NCI-H2107 treated with DMSO at 0.1 percent for 48 hours (cell line): ENCODE data around the gene MAP3K14.
A peak's percentile ranks its signal among the peaks of the same experiment; 100 is the strongest.
"Not testable (repeated sequence)": the region's sequence is repeated elsewhere in the genome, so short reads cannot be mapped to it uniquely, and the experiment has no call there.

Experiments
- DNase-seq: peaks from one replicate; lab custom pipeline; 2025; ENCODE audit not compliant: unreplicated experiment; lab: John Stamatoyannopoulos, UW

Gene MAP3K14

DNA sequence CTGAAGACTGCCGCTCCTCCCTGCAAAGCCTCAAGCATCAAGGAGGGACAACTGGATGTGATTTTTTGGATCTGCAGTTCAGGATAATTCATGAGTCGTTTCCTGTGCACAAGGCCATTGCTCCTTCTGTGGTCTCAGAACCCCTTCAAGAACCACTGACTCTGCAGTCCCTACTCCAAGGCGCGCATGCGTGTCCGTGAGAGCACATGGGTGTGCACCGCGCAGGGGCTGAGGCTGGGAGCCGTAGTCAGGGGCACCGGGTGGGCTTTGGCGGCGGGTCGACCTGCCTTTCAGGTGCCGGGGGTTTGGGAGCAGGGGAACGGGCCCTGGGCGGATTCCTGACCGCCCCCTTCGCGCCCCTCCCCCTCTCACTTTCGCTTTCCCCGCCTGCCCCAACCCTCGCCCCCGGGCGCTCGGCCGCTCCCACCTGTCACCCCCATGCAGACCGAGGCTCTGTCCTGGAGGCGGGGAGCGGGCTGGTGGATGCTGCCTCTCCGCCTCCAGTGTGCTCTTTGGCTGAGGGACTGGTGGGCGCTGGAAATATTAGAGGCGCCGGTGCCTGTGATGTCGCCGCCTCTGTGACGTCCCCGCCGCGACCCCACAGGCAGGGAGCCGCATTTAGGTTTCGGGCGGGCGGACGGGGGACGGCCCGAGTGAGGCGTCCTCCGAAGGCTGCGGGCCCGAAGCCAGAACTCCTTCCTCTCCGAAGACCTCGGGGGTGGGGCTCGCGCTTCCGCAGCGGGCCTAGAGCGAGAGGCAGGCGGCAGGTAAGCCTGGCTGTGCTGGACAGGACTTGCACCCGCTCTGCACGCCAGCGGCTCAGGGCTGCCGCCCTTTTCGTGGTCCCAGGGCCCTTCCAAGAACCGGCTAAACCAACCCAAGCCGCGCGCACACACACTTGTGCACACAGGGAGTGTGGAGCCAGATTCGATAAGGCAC, 55.0 kb downstream of the MAP3K14 start, which contains the start of gene SPATA32:
TSS of gene SPATA32 (minus strand) at position 518 of the 939 bp plus-strand sequence. CDS start at position 440, 78 bp downstream.
- DNase-seq: no peak

- no peak for DNase-seq
Measured at GRCh38 chr17:45260204-45260783, 56.5 kb downstream of the MAP3K14 start.

GRCh38 chr17:45258981-45259380, 57.8 kb downstream of the MAP3K14 start:
- DNase-seq: no peak

DNA sequence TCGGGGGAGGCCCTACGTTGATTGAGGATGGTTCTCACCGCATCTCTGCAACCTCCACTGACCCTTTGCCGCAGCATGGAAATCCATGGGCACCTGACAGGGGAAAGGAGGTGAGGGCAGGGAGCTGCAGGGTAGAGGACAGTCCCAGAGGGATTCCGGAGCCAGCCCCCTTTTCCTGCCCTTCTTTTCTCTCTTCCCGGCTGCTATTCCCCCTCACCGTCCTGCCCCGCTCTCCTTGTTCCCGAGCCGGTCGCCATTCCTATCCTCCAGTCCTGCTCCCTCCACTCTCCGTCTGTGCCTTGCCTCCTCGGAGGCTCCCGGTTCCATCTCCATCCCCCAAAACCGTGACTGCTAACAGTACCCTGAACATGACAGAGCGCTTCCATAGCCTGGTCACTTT, 59.7 kb downstream of the MAP3K14 start:
- no peak for DNase-seq

GRCh38 chr17:45256114-45256966, 60.5 kb downstream of the MAP3K14 start:
- no peak for DNase-seq

DNA sequence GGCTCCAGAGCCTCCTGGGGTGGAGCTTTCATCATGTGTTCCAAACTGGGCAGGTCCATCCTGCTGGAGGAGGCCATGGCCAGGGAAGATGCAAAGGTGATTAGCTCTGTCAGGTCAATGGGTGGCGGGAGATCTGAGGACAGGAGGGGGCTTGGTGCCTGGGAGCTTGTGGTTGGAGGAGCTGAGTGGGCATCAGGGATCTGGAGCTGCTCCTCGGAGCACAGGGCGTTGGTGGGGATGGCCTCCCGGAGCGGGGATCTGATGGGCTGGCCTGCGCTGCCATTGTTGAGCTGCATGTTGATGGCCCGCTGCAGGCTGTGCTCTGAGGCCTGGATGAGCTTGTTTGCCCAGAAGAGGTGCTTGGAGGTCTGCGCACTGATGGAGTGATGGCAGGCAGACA, 61.5 kb downstream of the MAP3K14 start:
- DNase-seq: no peak

GRCh38 chr17:45253879-45254278, 62.9 kb downstream of the MAP3K14 start:
- DNase-seq: no peak

DNA sequence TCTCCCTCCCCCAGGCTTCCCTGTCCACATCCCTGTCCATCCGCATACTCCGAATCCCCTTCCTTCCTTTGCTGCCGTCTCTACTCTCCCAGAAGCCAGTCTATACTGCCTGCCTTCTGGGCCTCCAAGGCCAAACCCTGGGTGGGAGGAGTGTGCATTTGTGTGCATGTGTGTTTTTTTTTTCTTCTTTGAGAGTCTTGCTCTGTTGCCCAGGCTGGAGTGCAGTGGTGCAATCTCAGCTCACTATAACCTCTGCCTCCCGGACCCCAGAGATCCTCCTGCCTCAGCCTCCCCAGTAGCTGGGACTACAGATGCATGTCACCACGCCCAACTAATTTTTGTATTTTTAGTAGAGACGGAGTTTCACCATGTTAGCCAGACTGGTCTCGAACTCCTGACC, 63.6 kb downstream of the MAP3K14 start:
- not testable (repeated sequence) for DNase-seq

DNA sequence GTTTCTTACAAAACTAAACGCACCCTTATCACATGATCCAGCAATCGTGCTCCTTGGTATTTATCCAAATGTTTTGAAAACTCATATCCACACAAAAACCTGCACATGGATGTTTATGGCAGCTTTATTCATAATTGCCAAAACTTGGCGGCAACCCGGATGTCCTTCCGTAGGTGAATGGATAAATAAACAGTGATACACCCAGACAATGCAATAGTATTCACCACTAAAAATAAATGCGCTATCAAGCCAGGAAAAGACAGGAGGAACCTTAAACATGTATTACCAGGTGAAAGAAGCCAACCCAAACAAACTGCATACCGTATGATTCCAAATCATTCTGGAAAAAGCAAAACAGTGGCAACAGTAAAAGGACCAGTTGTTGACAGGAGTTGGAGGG, 64.9 kb downstream of the MAP3K14 start:
- no peak for DNase-seq

DNA sequence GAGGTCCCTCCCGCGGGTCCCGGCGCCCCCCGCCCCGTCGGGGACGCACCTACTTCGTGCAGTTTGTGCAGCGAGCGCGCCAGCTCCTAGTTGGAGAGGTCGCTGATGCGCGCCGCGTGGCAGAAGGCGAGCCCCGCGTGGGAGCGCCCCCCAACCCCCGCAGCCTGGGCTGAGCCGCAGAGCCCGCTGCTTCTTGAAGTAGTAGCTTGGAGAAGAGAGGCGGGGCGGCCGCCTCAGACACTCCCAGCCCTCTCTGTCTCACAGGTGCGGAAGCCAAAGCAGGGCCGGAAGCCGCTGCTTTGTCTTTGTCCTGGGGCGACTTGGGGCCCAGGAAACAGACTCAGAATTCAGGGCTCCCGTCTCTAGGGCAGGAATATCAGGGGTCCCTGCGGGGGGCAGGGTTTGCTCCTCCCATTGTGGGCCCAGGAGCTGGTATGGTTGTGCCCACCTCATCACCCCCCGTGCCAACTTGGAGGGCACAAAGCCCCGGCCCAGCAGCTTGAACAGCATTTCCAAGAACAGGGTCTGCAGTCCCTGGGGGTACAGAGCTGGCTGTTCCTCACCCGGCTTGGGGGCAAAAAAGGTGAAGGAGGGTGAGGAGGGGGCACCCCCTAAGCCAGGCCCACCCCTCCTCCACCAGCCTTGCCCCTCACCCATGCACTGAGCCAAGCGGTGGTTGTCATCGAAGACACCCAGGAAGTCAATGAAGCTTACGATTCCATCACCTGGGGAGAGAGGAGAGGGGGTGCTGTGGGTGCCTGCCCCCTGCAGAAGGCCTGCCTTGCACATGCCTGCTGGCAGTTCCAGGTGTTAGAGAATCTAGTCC, 68.5 kb downstream of the MAP3K14 start:
- no peak for DNase-seq

- DNase-seq: peak; percentile 84
Measured at GRCh38 chr17:45247429-45248131, 69.2 kb downstream of the MAP3K14 start.

DNA sequence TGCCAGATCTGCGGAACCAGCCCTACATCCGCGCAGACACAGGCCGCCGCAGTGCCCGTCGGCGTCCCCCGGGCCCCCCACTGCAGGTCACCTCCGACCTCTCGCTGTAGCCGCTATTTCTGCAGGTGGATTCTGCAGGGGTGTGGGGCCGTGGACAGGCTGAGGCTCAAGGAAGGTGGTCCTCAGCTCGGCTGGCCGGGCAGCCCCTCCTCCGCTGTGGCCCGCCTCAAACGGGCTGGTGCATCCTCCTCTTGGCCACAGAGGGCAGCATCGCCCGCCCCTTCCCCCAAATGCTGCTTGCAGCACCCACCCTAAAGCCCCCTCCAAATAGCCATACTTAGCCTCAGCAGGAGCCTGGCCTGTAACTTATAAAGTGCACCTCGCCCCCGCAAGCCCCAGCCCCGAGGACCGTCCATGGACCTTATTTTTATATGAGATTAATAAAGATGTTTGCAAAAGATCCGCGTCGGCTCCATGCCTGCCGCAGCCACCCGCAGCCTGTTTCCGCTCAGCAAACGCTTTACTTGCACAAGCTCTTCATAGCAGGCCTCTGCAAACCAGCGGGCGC, 69.9 kb downstream of the MAP3K14 start:
- no peak for DNase-seq

GRCh38 chr17:45246338-45246737, 70.5 kb downstream of the MAP3K14 start:
- no peak for DNase-seq

DNA sequence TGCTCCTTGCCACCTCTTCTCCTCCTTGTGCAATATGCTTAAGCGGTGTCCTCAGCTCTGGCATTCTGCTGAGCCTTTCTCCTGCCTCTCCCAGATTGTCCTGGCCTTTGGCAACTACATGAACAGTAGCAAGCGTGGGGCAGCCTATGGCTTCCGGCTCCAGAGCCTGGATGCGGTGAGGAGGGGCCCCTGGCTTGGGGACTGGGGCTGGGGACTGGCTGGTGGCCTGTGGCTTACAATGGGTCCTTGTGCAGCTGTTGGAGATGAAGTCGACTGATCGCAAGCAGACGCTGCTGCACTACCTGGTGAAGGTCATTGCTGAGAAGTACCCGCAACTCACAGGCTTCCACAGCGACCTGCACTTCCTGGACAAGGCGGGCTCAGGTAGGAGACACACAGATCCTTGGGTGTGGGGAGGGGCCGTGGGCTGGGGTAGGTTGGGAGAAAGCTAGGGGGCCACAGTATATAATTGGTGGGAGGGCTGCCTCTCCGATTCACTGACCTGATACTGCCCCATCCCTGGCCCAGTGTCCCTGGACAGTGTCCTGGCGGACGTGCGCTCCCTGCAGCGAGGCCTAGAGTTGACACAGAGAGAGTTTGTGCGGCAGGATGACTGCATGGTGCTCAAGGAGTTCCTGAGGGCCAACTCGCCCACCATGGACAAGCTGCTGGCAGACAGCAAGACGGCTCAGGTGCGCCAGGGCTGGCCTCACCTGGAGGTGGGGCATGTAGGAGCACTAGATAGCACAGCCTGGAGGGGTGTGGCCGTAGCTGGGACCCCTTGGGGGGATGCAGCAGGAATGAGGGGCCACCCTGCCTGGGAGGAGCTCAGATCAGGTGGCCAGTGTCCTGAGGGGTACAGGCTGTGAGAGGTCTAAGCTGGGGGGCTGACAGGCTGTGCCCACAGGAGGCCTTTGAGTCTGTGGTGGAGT, 71.8 kb downstream of the MAP3K14 start:
- no peak for DNase-seq

DNA sequence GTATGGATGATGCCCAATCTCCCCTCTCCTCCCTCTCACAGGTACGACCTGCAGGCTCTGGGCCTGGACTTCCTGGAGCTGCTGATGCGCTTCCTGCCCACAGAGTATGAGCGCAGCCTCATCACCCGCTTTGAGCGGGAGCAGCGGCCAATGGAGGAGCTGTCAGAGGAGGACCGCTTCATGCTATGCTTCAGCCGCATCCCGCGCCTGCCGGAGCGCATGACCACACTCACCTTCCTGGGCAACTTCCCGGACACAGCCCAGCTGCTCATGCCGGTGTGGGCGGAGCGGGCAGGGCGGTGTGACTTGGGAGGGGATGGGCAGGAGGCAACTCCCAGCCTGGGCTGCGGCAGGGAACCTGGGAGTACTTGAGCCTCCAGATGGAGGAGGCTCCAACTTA, 73.1 kb downstream of the MAP3K14 start:
- DNase-seq: no peak

DNA sequence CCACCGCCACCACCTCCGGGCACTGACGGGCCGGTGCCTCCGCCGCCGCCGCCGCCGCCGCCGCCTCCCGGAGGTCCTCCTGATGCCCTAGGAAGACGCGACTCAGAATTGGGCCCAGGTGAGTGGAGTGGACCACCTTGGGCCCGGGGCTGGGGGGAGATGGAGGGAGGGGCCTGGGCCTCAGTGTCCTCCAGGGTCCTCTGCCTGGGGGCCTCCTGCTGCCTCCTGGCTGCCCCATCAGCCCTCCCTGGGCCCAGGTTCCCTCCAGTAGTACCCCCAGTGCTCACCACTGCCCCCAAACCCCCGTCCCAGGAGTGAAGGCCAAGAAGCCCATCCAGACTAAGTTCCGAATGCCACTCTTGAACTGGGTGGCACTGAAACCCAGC, 74.8 kb downstream of the MAP3K14 start:
- DNase-seq: no peak

DNA sequence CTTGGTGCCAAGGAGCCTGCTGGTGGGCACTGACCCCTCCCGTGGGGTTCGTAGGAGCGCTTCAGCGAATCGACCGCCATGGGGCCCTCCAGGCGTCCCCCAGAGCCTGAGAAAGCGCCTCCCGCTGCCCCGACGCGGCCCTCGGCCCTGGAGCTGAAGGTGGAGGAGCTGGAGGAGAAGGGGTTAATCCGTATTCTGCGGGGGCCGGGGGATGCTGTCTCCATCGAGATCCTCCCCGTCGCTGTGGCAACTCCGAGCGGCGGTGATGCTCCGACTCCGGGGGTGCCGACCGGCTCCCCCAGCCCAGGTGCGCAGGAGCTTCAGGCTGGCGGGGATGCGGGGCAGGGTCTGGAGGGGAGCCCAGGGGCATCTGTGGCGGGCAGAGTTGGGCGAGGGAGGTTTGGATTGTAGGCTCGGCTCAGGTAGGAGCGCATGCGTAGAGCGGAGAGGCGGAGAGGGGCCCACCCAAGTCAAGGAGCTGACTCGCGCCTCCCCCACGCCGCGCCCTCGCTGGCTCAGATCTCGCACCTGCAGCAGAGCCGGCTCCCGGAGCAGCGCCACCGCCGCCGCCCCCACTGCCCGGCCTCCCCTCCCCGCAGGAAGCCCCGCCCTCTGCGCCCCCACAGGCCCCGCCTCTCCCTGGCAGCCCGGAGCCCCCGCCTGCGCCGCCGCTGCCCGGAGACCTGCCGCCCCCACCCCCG, 75.3 kb downstream of the MAP3K14 start:
- no peak for DNase-seq

- DNase-seq: no peak
Measured at GRCh38 chr17:45240905-45241327, 75.9 kb downstream of the MAP3K14 start.
